IMR-90 (cell line): ENCODE results near the gene ZNF708. TPM values are rescaled to one million over a fixed set of nuclear protein-coding genes. Genes with fewer than 3 reads are reported as not detected.

Source experiments
- ATAC-seq: fragments of 200-7000 bp; cut with Tn5 transposase; 2 replicates; pipeline ENCODE4 v1.9.1; 2020; ENCODE audit warnings: low read depth, mild to moderate bottlenecking, moderate library complexity
- BruUV-seq: library from RNA; stranded (reverse); fragments of 400-500 nt; replicated peaks from 2 replicates; lab custom pipeline; 2021; lab: Mats Ljungman, UMichigan
- CTCF ChIA-PET: fragments of 300-600 bp; formaldehyde crosslinking; extraction: SDS; loops from one replicate; lab custom pipeline; 2021; ENCODE audit warnings: antibody characterized with exemption; lab: Yijun Ruan, JAX
- POLR2A ChIA-PET: fragments of 300-600 bp; sonication (Branson Sonifier 250); formaldehyde crosslinking; loops from one replicate; lab custom pipeline; 2022; ENCODE audit warnings: antibody characterized with exemption; ENCODE audit not compliant: unreplicated experiment; lab: Charles Lee
- DNase-seq: peaks from one replicate; pipeline ENCODE4 v3.0.0; 2013
- H2AFZ ChIP-seq: replicated peaks from 2 replicates; pipeline ENCODE3; 2013; ENCODE audit warnings: low read length, mild to moderate bottlenecking; ENCODE audit not compliant: poor library complexity
- H2AK5ac ChIP-seq: 2 replicates; pipeline ENCODE4 v1.6.1; 2013; ENCODE audit warnings: low read depth, low read length, inconsistent platforms
- H2AK9ac ChIP-seq: replicated peaks from 2 replicates; pipeline ENCODE3; 2013; ENCODE audit warnings: mild to moderate bottlenecking, low read depth, low read length, moderate library complexity; ENCODE audit not compliant: poor library complexity
- H2BK120ac ChIP-seq: 2 replicates; pipeline ENCODE4 v1.6.1; 2013; ENCODE audit warnings: low read depth, low read length, inconsistent platforms
- H2BK15ac ChIP-seq: 3 replicates; pipeline ENCODE4 v1.6.1; 2013; ENCODE audit warnings: low read depth, low read length, inconsistent platforms
- H2BK20ac ChIP-seq: 2 replicates; pipeline ENCODE4 v1.6.1; 2013; ENCODE audit warnings: low read depth, mild to moderate bottlenecking, inconsistent platforms, low read length, moderate library complexity
- H2BK5ac ChIP-seq: 2 replicates; pipeline ENCODE4 v1.6.1; 2013; ENCODE audit warnings: mild to moderate bottlenecking, low read depth, low read length, inconsistent platforms; ENCODE audit not compliant: poor library complexity, severe bottlenecking
- H3K14ac ChIP-seq: replicated peaks from 2 replicates; pipeline ENCODE4 v1.6.1; 2013; ENCODE audit warnings: low read depth, low read length, inconsistent platforms
- H3K18ac ChIP-seq: 2 replicates; pipeline ENCODE4 v1.6.1; 2013; ENCODE audit warnings: low read depth, low read length, control low read depth
- H3K23ac ChIP-seq: 2 replicates; pipeline ENCODE4 v1.6.1; 2013; ENCODE audit warnings: low read depth, low read length, inconsistent platforms
- H3K27ac ChIP-seq: 2 replicates; pipeline ENCODE4 v1.5.1; 2013; ENCODE audit warnings: mild to moderate bottlenecking, control low read depth, low read length; ENCODE audit not compliant: insufficient read depth
- H3K27me3 ChIP-seq: 2 replicates; pipeline ENCODE4 v1.6.1; 2013; ENCODE audit warnings: low read length; ENCODE audit not compliant: control insufficient read depth, insufficient read depth
- H3K36me3 ChIP-seq: 2 replicates; pipeline ENCODE4 v1.6.1; 2013; ENCODE audit warnings: low read length, mixed read lengths; ENCODE audit not compliant: control insufficient read depth, insufficient read depth
- H3K4ac ChIP-seq: 2 replicates; pipeline ENCODE4 v1.6.1; 2013; ENCODE audit warnings: low read depth, low read length, inconsistent platforms
- H3K4me1 ChIP-seq: 2 replicates; pipeline ENCODE4 v1.6.1; 2013; ENCODE audit warnings: low read length, mixed read lengths; ENCODE audit not compliant: control insufficient read depth, insufficient read depth
- H3K4me2 ChIP-seq: 2 replicates; pipeline ENCODE4 v1.6.1; 2013; ENCODE audit warnings: low read depth, mild to moderate bottlenecking, control low read depth, low read length, moderate library complexity
- H3K4me3 ChIP-seq: 2 replicates; pipeline ENCODE4 v1.5.1; 2013; ENCODE audit warnings: low read depth, mild to moderate bottlenecking, control low read depth, low read length, moderate library complexity; ENCODE audit not compliant: insufficient read depth
- H3K56ac ChIP-seq: 2 replicates; pipeline ENCODE4 v1.6.1; 2013; ENCODE audit warnings: low read length, inconsistent platforms; ENCODE audit not compliant: insufficient read depth; ENCODE audit errors: extremely low read depth
- H3K79me1 ChIP-seq, 2 experiments: 2 replicates each; pipeline ENCODE4 v1.6.1; 2013; ENCODE audit warnings: low read length in 2 of 2, inconsistent platforms in 1 of 2, low read depth in 1 of 2
- H3K9ac ChIP-seq: 2 replicates; pipeline ENCODE4 v1.6.1; 2013; ENCODE audit warnings: low read depth, low read length, control low read depth
- H3K9me1 ChIP-seq: 2 replicates; pipeline ENCODE4 v1.6.1; 2013; ENCODE audit warnings: low read length, inconsistent platforms; ENCODE audit not compliant: insufficient read depth
- H3K9me3 ChIP-seq: 2 replicates; pipeline ENCODE4 v1.6.1; 2013; ENCODE audit warnings: low read length; ENCODE audit not compliant: control insufficient read depth, insufficient read depth
- H4K20me1 ChIP-seq: 2 replicates; pipeline ENCODE4 v1.6.1; 2013; ENCODE audit warnings: low read length, inconsistent platforms; ENCODE audit not compliant: insufficient read depth
- H4K5ac ChIP-seq: 2 replicates; pipeline ENCODE4 v1.6.1; 2013; ENCODE audit warnings: mild to moderate bottlenecking, low read depth, low read length, control low read depth
- H4K8ac ChIP-seq, 2 experiments: 2 replicates each; pipeline ENCODE4 v1.6.1; 2013; ENCODE audit warnings: low read depth in 2 of 2, low read length in 2 of 2, control low read depth in 1 of 2, inconsistent platforms in 1 of 2
- H4K91ac ChIP-seq: 2 replicates; pipeline ENCODE4 v1.6.1; 2013; ENCODE audit warnings: low read depth, low read length, inconsistent platforms; ENCODE audit not compliant: insufficient read depth
- BHLHE40 ChIP-seq: fragments of 150-350 bp; IDR thresholded peaks from 2 replicates; pipeline ENCODE4 v1.6.1; 2016; ENCODE audit warnings: mild to moderate bottlenecking, low read depth, low read length
- CEBPB ChIP-seq: IDR thresholded peaks from 2 replicates; pipeline ENCODE4 v1.6.1; 2012; ENCODE audit warnings: low read depth, low read length, improper control_type of control experiment
- CHD1 ChIP-seq: IDR thresholded peaks from 2 replicates; pipeline ENCODE4 v1.6.1; 2012; ENCODE audit warnings: low read depth, low read length, improper control_type of control experiment
- MAZ ChIP-seq: IDR thresholded peaks from 2 replicates; pipeline ENCODE4 v1.6.1; 2012; ENCODE audit warnings: low read depth, mild to moderate bottlenecking, low read length, improper control_type of control experiment, moderate library complexity, borderline replicate concordance
- NFE2L2 ChIP-seq: fragments of 150-350 bp; IDR thresholded peaks from 2 replicates; pipeline ENCODE4 v1.6.1; 2016; ENCODE audit warnings: low read depth, mild to moderate bottlenecking, low read length
- RAD21 ChIP-seq: IDR thresholded peaks from 2 replicates; pipeline ENCODE4 v1.6.1; 2012; ENCODE audit warnings: low read length, improper control_type of control experiment
- RCOR1 ChIP-seq: IDR thresholded peaks from 2 replicates; pipeline ENCODE4 v1.6.1; 2012; ENCODE audit warnings: mild to moderate bottlenecking, low read length, improper control_type of control experiment; ENCODE audit not compliant: insufficient replicate concordance
- SMC3 ChIP-seq: fragments of 150-350 bp; IDR thresholded peaks from 2 replicates; pipeline ENCODE4 v1.6.1; 2016; ENCODE audit warnings: low read depth, mild to moderate bottlenecking, antibody characterized with exemption, low read length, moderate library complexity
- WGBS, 2 experiments: methylation state at CpG; one replicate each; pipeline versions ENCODE4 v1.1.5 to v1.1.7; 2013; ENCODE audit warnings: missing lambda C conversion rate in 2 of 2; ENCODE audit not compliant: insufficient read length in 1 of 2; ENCODE audit errors: extremely low coverage in 2 of 2; 5-methylcytosine and 5-hydroxymethylcytosine counted together
- dilution Hi-C: fragments of 300-500 bp; cut with HindIII; formaldehyde crosslinking; loops from one replicate; pipeline ENCODE4 v1.14.3; 2018; ENCODE audit warnings: low sequenced_read_pairs; ENCODE audit not compliant: unreplicated experiment
- in situ Hi-C: fragments of 300-500 bp; cut with MboI; formaldehyde crosslinking; loops from 3 replicates; pipeline ENCODE4 v1.14.3; 2019; ENCODE audit warnings: low sequenced_read_pairs, inconsistent platforms, mixed read lengths
- intact Hi-C: fragments of 100-400 bp; cut with micrococcal nuclease; formaldehyde crosslinking; loops from 2 replicates; pipeline ENCODE4 v1.10.0; 2022
- polyA plus RNA-seq, 3 experiments: library from polyadenylated mRNA; depleted of rRNA; stranded (reverse); fragments of >200 nt; gene quantifications; 2 replicates each; pipeline ENCODE4 v1.2.3, GENCODE V29; 2012; ENCODE audit warnings: low replicate concordance in 1 of 3
- total RNA-seq: library from RNA; depleted of rRNA; stranded (reverse); fragments of >200 nt; gene quantifications from 2 replicates; pipeline ENCODE4 v1.2.3, GENCODE V29; 2012
- TF ChIP-seq, protein P1 (sequence below): fragments of 150-350 bp; IDR thresholded peaks from 2 replicates; pipeline ENCODE4 v1.6.1; 2017; ENCODE audit warnings: mild to moderate bottlenecking, antibody characterized with exemption, low read length, low read depth
- TF ChIP-seq, protein P2 (sequence below): fragments of 150-350 bp; IDR thresholded peaks from 2 replicates; pipeline ENCODE4 v1.6.1; 2016; ENCODE audit warnings: low read depth, mild to moderate bottlenecking, low read length, moderate library complexity, borderline replicate concordance
- TF ChIP-seq, protein P3 (sequence below): conservative IDR thresholded peaks from 2 replicates; pipeline ENCODE4 v1.5.1; 2012; ENCODE audit warnings: mild to moderate bottlenecking, low read depth, low read length, improper control_type of control experiment

Gene ZNF708
- total and polyA plus RNA-seq, 2 of the 4 experiments (the other 2 are of a cell fraction), result 1.7 to 4.7 TPM

DNA sequence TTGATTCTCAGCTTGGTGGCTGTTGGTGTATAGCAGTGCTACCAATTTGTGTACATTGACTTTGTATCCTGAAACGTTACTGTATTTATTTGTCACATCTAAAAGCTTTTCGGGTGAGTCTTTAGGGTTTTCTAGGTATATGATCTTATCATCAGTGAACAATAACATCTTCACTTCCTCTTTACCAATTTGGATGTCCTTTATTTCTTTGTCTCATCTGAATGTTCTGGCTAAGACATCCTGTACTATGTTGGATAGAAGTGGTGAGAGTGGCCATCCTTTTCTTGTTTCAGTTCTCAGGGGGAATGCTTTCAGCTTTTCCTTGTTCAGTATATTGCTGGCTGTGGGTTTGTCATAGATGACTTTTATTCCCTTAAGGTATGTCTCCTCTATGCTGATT lies 23.6 kb upstream of the ZNF708 start:
- no peak overlapping the region for H4K8ac ChIP-seq
- H3K14ac ChIP-seq, result no peak overlapping the region
- no peaks in the 10 kb centered on the region for H3K4me1 ChIP-seq
- H3K56ac ChIP-seq, result no peak overlapping the region
- no peak overlapping the region for H3K4me2 ChIP-seq
- no peak overlapping the region for H3K9ac ChIP-seq
- H2BK20ac ChIP-seq, result no peak overlapping the region
- no peak overlapping the region for H2BK120ac ChIP-seq
- H2AK5ac ChIP-seq, result no peak overlapping the region
- TF ChIP-seq MAZ, result no peak
- no peak for TF ChIP-seq RAD21
- TF ChIP-seq RCOR1, result no peak
- TF ChIP-seq CEBPB, result no peak
- TF ChIP-seq, protein P1, sequence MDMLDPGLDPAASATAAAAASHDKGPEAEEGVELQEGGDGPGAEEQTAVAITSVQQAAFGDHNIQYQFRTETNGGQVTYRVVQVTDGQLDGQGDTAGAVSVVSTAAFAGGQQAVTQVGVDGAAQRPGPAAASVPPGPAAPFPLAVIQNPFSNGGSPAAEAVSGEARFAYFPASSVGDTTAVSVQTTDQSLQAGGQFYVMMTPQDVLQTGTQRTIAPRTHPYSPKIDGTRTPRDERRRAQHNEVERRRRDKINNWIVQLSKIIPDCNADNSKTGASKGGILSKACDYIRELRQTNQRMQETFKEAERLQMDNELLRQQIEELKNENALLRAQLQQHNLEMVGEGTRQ, result no peak
- TF ChIP-seq, protein P2, sequence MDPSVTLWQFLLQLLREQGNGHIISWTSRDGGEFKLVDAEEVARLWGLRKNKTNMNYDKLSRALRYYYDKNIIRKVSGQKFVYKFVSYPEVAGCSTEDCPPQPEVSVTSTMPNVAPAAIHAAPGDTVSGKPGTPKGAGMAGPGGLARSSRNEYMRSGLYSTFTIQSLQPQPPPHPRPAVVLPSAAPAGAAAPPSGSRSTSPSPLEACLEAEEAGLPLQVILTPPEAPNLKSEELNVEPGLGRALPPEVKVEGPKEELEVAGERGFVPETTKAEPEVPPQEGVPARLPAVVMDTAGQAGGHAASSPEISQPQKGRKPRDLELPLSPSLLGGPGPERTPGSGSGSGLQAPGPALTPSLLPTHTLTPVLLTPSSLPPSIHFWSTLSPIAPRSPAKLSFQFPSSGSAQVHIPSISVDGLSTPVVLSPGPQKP, result no peak
- no peak for TF ChIP-seq NFE2L2
- TF ChIP-seq BHLHE40, result no peak
- TF ChIP-seq, protein P3, sequence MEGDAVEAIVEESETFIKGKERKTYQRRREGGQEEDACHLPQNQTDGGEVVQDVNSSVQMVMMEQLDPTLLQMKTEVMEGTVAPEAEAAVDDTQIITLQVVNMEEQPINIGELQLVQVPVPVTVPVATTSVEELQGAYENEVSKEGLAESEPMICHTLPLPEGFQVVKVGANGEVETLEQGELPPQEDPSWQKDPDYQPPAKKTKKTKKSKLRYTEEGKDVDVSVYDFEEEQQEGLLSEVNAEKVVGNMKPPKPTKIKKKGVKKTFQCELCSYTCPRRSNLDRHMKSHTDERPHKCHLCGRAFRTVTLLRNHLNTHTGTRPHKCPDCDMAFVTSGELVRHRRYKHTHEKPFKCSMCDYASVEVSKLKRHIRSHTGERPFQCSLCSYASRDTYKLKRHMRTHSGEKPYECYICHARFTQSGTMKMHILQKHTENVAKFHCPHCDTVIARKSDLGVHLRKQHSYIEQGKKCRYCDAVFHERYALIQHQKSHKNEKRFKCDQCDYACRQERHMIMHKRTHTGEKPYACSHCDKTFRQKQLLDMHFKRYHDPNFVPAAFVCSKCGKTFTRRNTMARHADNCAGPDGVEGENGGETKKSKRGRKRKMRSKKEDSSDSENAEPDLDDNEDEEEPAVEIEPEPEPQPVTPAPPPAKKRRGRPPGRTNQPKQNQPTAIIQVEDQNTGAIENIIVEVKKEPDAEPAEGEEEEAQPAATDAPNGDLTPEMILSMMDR, result no peak
- no peak for TF ChIP-seq SMC3
- TF ChIP-seq CHD1, result no peak
- H3K9me1 ChIP-seq, result no peaks in the 10 kb centered on the region
- H4K91ac ChIP-seq, result no peak overlapping the region
- no peak for DNase-seq
- no peaks in the 10 kb centered on the region for H3K27me3 ChIP-seq
- dilution Hi-C loops, result no loop called here
- no peak for ATAC-seq
- ChIA-PET CTCF (no interaction called here), POLR2A (no interaction called here)
- no peaks in the 10 kb centered on the region for H3K9me3 ChIP-seq
- H2AK9ac ChIP-seq, result no peak overlapping the region
- H3K36me3 ChIP-seq, result no peaks in the 10 kb centered on the region
- no peaks in the 10 kb centered on the region for H4K20me1 ChIP-seq
- no peak overlapping the region for H3K27ac ChIP-seq
- WGBS, 2 experiments, result no CpG with 5 or more reads among the region's 2 CpGs
- no peak overlapping the region for H3K18ac ChIP-seq
- no peak overlapping the region for H4K5ac ChIP-seq
- in situ Hi-C loops, result no loop called here
- no peak overlapping the region for H3K4ac ChIP-seq
- no peak overlapping the region for H3K23ac ChIP-seq
- intact Hi-C loops, result no loop called here
- BruUV-seq, result no TSS peak
- no peak overlapping the region for H2BK5ac ChIP-seq
- H3K79me1 ChIP-seq, result no peaks in the 10 kb centered on the region
- no peak overlapping the region for H2BK15ac ChIP-seq
- no peak overlapping the region for H3K4me3 ChIP-seq
- H2AFZ ChIP-seq, result no peak overlapping the region
